HCT116 (cell line): ENCODE data around the gene KMO.

Source experiments
- CEBPB ChIP-seq: IDR thresholded peaks from 2 replicates; pipeline ENCODE4 v1.6.1; 2012; ENCODE audit warnings: low read depth
- EGR1 ChIP-seq: IDR thresholded peaks from 2 replicates; pipeline ENCODE4 v1.6.1; 2012; ENCODE audit warnings: low read depth
- JUND ChIP-seq: IDR thresholded peaks from 2 replicates; pipeline ENCODE4 v1.6.1; 2012
- POLR2A ChIP-seq: IDR thresholded peaks from 2 replicates; pipeline ENCODE4 v1.7.0; 2011; ENCODE audit warnings: borderline replicate concordance; ENCODE audit not compliant: insufficient read depth, insufficient read length; ENCODE audit errors: extremely low read depth
- POLR2AphosphoS5 ChIP-seq: IDR thresholded peaks from 2 replicates; pipeline ENCODE4 v1.6.1; 2011; ENCODE audit warnings: mild to moderate bottlenecking, low read depth, low read length, moderate library complexity
- TF ChIP-seq, protein P1 (sequence below), 3 experiments: fragments of 200-600 bp in 1 of 3; sonication (generic) in 1 of 3; IDR thresholded peaks in 2 of 3; conservative IDR thresholded peaks in 1 of 3; 2 replicates each; pipeline ENCODE4 v1.5.1; 2012 to 2017; ENCODE audit warnings: low read depth in 2 of 3, low read length in 2 of 3, antibody characterized with exemption in 1 of 3, borderline replicate concordance in 1 of 3, control low read depth in 1 of 3, mild to moderate bottlenecking in 1 of 3, mixed read lengths in 1 of 3, mixed run types in 1 of 3, moderate library complexity in 1 of 3; ENCODE audit not compliant: insufficient read depth in 1 of 3

DNA sequence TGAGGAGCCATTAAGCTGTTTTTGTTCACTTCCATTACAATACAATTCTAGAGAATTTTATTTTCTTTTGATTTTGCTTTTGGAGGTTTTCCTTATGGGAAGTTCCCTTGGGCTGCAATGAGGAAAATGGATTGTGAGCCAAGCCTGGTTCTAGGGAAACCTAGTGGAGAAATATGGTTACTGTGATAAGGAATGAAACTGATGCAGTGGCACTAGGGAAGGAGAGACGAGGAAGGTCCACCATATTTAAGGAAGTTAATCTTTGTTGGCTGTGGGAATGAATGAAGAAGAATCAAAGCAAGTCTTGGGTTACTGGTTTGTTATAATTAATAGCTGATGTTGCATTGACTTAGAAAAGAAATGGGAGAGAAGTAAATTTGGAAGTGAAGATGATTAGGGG is 79.6 kb downstream of the KMO start:
- no peak for TF ChIP-seq POLR2A
- TF ChIP-seq JUND: no peak
- TF ChIP-seq, protein P1, sequence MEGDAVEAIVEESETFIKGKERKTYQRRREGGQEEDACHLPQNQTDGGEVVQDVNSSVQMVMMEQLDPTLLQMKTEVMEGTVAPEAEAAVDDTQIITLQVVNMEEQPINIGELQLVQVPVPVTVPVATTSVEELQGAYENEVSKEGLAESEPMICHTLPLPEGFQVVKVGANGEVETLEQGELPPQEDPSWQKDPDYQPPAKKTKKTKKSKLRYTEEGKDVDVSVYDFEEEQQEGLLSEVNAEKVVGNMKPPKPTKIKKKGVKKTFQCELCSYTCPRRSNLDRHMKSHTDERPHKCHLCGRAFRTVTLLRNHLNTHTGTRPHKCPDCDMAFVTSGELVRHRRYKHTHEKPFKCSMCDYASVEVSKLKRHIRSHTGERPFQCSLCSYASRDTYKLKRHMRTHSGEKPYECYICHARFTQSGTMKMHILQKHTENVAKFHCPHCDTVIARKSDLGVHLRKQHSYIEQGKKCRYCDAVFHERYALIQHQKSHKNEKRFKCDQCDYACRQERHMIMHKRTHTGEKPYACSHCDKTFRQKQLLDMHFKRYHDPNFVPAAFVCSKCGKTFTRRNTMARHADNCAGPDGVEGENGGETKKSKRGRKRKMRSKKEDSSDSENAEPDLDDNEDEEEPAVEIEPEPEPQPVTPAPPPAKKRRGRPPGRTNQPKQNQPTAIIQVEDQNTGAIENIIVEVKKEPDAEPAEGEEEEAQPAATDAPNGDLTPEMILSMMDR (IDR thresholded peaks at IDR 0.05 in 2 of 3, conservative IDR thresholded peaks at IDR 0.05 in 1 of 3; ENCODE audit: borderline replicate concordance in 1 of 3, insufficient read depth in 1 of 3, low read depth in 2 of 3, low read length in 2 of 3): no peak
- no peak for TF ChIP-seq POLR2AphosphoS5
- TF ChIP-seq EGR1: no peak
- no peak for TF ChIP-seq CEBPB
